ENCODE measurements around the gene TTC38.
"Not testable (repeated sequence)": the region's sequence is repeated elsewhere in the genome, so short reads cannot be mapped to it uniquely, and the experiment has no call there.

The TTC38 gene

GRCh38 chr22:46246178-46246577 lies 21.6 kb upstream of the TTC38 start:
- DNase-seq (ENCODE audit: low spot score): no peak

- no peak for DNase-seq (ENCODE audit: low spot score)
Measured at GRCh38 chr22:46247443-46247975, 20.3 kb upstream of the TTC38 start.

- peak; percentile 99 for DNase-seq (ENCODE audit: low spot score)
Measured at GRCh38 chr22:46250035-46250782, 17.6 kb upstream of the TTC38 start, which contains the start of gene CDPF1. Gene CDPF1 (minus strand): TSS chr22:46250293. CDS start chr22:46248284, 2,009 bp downstream.

GRCh38 chr22:46250783-46251125 lies 17.1 kb upstream of the TTC38 start:
- DNase-seq (ENCODE audit: low spot score): no peak

- no peak for DNase-seq (ENCODE audit: low spot score)
Measured at GRCh38 chr22:46251266-46251665, 16.5 kb upstream of the TTC38 start.

- no peak for DNase-seq (ENCODE audit: low spot score)
Measured at GRCh38 chr22:46251816-46252380, 15.9 kb upstream of the TTC38 start.

GRCh38 chr22:46256358-46256958 lies 11.3 kb upstream of the TTC38 start:
- no peak for DNase-seq (ENCODE audit: low spot score)

GRCh38 chr22:46259374-46259773 lies 8.4 kb upstream of the TTC38 start:
- no peak for DNase-seq (ENCODE audit: low spot score)

- no peak for DNase-seq (ENCODE audit: low spot score)
Measured at GRCh38 chr22:46260038-46260437, 7.8 kb upstream of the TTC38 start.

GRCh38 chr22:46262449-46263215 lies 5.2 kb upstream of the TTC38 start:
- peak; percentile 42 for DNase-seq (ENCODE audit: low spot score)

GRCh38 chr22:46263216-46263590 lies 4.6 kb upstream of the TTC38 start, which contains the start of gene PKDREJ:
Gene PKDREJ (minus strand): TSS chr22:46263343. CDS start chr22:46263322, 21 bp downstream.
- DNase-seq (ENCODE audit: low spot score): peak; percentile 27

GRCh38 chr22:46264520-46264919 lies 3.3 kb upstream of the TTC38 start:
- DNase-seq (ENCODE audit: low spot score): not testable (repeated sequence)

GRCh38 chr22:46265627-46266026 lies 2.2 kb upstream of the TTC38 start:
- DNase-seq (ENCODE audit: low spot score): not testable (repeated sequence)

- no peak for DNase-seq (ENCODE audit: low spot score)
Measured at GRCh38 chr22:46269564-46269963, 1.8 kb downstream of the TTC38 start.

GRCh38 chr22:46272196-46272595 lies 4.4 kb downstream of the TTC38 start:
- no peak for DNase-seq (ENCODE audit: low spot score)

GRCh38 chr22:46272762-46273431 lies 5.1 kb downstream of the TTC38 start:
- no peak for DNase-seq (ENCODE audit: low spot score)

- no peak for DNase-seq (ENCODE audit: low spot score)
Measured at GRCh38 chr22:46273432-46274148, 5.8 kb downstream of the TTC38 start.

GRCh38 chr22:46274381-46274780 lies 6.6 kb downstream of the TTC38 start:
- no peak for DNase-seq (ENCODE audit: low spot score)

GRCh38 chr22:46275455-46276122 lies 7.8 kb downstream of the TTC38 start:
- DNase-seq (ENCODE audit: low spot score): peak; percentile 40

GRCh38 chr22:46276563-46276962 lies 8.8 kb downstream of the TTC38 start:
- DNase-seq (ENCODE audit: low spot score): no peak

All from AG20443 (cell line).